Tibial artery (tissue), 4 donors: ENCODE results near the gene THG1L.

ENCODE experiments used
- DNase-seq, 2 donors: peaks; one replicate each; pipeline ENCODE4 v3.0.0-alpha.2; 2019
- H3K27ac ChIP-seq, 2 donors: fragments of 200-600 bp; sonication (generic) in 1 of 2; 1 replicate in 1 of 2; 2 replicates in 1 of 2; pipeline ENCODE4 v1.5.1; 2018 to 2019; ENCODE audit warnings: mild to moderate bottlenecking in 1 of 2
- H3K27me3 ChIP-seq, 2 donors: fragments of 200-600 bp; sonication (generic) in 1 of 2; one replicate each; pipeline versions ENCODE4 v1.5.1 to v1.6.0; 2016 to 2019
- H3K36me3 ChIP-seq, 3 donors: fragments of 200-600 bp; sonication (generic) in 2 of 3; one replicate each; pipeline ENCODE4 v1.5.1; 2016 to 2019; ENCODE audit warnings: mild to moderate bottlenecking in 2 of 3
- H3K4me1 ChIP-seq, 4 donors: fragments of 200-600 bp; sonication (generic) in 2 of 4; 1 replicate in 3 of 4; 2 replicates in 1 of 4; pipeline ENCODE4 v1.5.1; 2016 to 2019
- H3K4me3 ChIP-seq, 2 donors: fragments of 200-600 bp; sonication (generic) in 1 of 2; 1 replicate in 1 of 2; 2 replicates in 1 of 2; pipeline ENCODE4 v1.5.1; 2018 to 2019; ENCODE audit warnings: mild to moderate bottlenecking in 2 of 2
- H3K9me3 ChIP-seq, 3 donors: fragments of 200-600 bp; sonication (generic) in 1 of 3; one replicate each; pipeline ENCODE4 v1.5.1; 2016 to 2019
- intact Hi-C: fragments of 100-400 bp; cut with DNase I; formaldehyde crosslinking; loops from one replicate; pipeline ENCODE4 v1.15.0; 2023; ENCODE audit warnings: low total_unique reads
- TF ChIP-seq, protein P1 (sequence below), 2 experiments: fragments of 200-600 bp in 1 of 2; fragments of 450-650 bp in 1 of 2; IDR thresholded peaks; one replicate each; pipeline ENCODE4 v1.5.1; 2017 to 2019; ENCODE audit warnings: antibody characterized with exemption in 2 of 2, mild to moderate bottlenecking in 1 of 2, moderate library complexity in 1 of 2

Gene THG1L

GRCh38 chr5:157710431-157710830 lies 20.8 kb upstream of the THG1L start:
- no peaks in the 10 kb centered on the region for H3K9me3 ChIP-seq
- H3K27me3 ChIP-seq: no peaks in the 10 kb centered on the region
- no peak overlapping the region for H3K27ac ChIP-seq
- peaks cover 0 to 17% (median 4%) of the 10 kb centered on the region in 4 donors for H3K4me1 ChIP-seq
- no peaks in the 10 kb centered on the region for H3K36me3 ChIP-seq
- intact Hi-C loops: loop anchor here (5.0 kb wide), 1 partner anchor 758 kb away; no protein-coding TSS in a partner anchor
- no peak overlapping the region for H3K4me3 ChIP-seq
- DNase-seq: no peak
- TF ChIP-seq, protein P1, sequence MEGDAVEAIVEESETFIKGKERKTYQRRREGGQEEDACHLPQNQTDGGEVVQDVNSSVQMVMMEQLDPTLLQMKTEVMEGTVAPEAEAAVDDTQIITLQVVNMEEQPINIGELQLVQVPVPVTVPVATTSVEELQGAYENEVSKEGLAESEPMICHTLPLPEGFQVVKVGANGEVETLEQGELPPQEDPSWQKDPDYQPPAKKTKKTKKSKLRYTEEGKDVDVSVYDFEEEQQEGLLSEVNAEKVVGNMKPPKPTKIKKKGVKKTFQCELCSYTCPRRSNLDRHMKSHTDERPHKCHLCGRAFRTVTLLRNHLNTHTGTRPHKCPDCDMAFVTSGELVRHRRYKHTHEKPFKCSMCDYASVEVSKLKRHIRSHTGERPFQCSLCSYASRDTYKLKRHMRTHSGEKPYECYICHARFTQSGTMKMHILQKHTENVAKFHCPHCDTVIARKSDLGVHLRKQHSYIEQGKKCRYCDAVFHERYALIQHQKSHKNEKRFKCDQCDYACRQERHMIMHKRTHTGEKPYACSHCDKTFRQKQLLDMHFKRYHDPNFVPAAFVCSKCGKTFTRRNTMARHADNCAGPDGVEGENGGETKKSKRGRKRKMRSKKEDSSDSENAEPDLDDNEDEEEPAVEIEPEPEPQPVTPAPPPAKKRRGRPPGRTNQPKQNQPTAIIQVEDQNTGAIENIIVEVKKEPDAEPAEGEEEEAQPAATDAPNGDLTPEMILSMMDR (IDR thresholded peaks at IDR 0.05): no peak

GRCh38 chr5:157710882-157711281 lies 20.3 kb upstream of the THG1L start:
- H3K4me3 ChIP-seq: no peak overlapping the region
- no peak for DNase-seq
- intact Hi-C loops: loop anchor here (5.0 kb wide), 1 partner anchor 759 kb away; no protein-coding TSS in a partner anchor
- no peaks in the 10 kb centered on the region for H3K36me3 ChIP-seq
- TF ChIP-seq, protein P1 (IDR thresholded peaks at IDR 0.05): no peak
- H3K9me3 ChIP-seq: no peaks in the 10 kb centered on the region
- H3K27me3 ChIP-seq: no peaks in the 10 kb centered on the region
- H3K4me1 ChIP-seq: peaks cover 0 to 17% (median 4%) of the 10 kb centered on the region in 4 donors
- no peak overlapping the region for H3K27ac ChIP-seq

GRCh38 chr5:157713830-157714595 lies 17.2 kb upstream of the THG1L start:
- H3K4me1 ChIP-seq: peaks cover 0 to 21% (median 4%) of the 10 kb centered on the region in 4 donors
- H3K27me3 ChIP-seq: no peaks in the 10 kb centered on the region
- DNase-seq: no peak
- no peak overlapping the region for H3K27ac ChIP-seq
- H3K9me3 ChIP-seq: no peaks in the 10 kb centered on the region
- H3K36me3 ChIP-seq: no peaks in the 10 kb centered on the region
- TF ChIP-seq, protein P1 (IDR thresholded peaks at IDR 0.05): no peak
- intact Hi-C loops: loop anchor here (5.0 kb wide), 1 partner anchor 762 kb away; no protein-coding TSS in a partner anchor
- no peak overlapping the region for H3K4me3 ChIP-seq

- H3K27me3 ChIP-seq: no peaks in the 10 kb centered on the region
- peaks cover 0 to 21% (median 4%) of the 10 kb centered on the region in 4 donors for H3K4me1 ChIP-seq
- TF ChIP-seq, protein P1 (IDR thresholded peaks at IDR 0.05): no peak
- no peaks in the 10 kb centered on the region for H3K9me3 ChIP-seq
- no peaks in the 10 kb centered on the region for H3K36me3 ChIP-seq
- no peak overlapping the region for H3K27ac ChIP-seq
- H3K4me3 ChIP-seq: no peak overlapping the region
- DNase-seq: no peak
- intact Hi-C loops: loop anchor here (5.0 kb wide), 1 partner anchor 762 kb away; no protein-coding TSS in a partner anchor
Observed at GRCh38 chr5:157714596-157714864, 16.7 kb upstream of the THG1L start.

DNA sequence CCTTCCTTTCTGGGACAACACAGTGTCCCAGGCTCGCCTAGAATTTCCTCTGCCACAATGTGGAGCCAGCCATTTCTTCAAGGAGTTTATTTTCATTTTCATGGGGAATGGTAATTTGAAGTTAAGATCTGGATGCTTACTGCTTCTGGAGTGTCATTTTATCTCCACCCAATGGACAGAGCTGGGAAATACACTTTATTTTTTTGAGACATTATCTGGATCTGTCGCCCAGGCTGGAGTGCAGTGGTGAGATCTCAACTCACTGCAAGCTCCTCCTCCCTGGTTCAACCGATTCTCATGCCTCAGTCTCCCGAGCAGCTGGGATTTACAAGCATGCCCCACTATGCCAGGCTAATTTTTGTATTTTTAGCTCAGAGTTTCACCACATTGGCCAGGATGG lies 12.7 kb upstream of the THG1L start:
- no peaks in the 10 kb centered on the region for H3K27me3 ChIP-seq
- intact Hi-C loops: loop anchor here (1.0 to 5.0 kb wide), 4 partner anchors 241 to 386 kb away; no protein-coding TSS in a partner anchor
- peaks cover 0 to 4% (median 0%) of the 10 kb centered on the region in 4 donors for H3K4me1 ChIP-seq
- no peaks in the 10 kb centered on the region for H3K9me3 ChIP-seq
- DNase-seq: no peak
- H3K4me3 ChIP-seq: no peak overlapping the region
- TF ChIP-seq, protein P1 (IDR thresholded peaks at IDR 0.05): peak; percentile 62 to 76
- no peaks in the 10 kb centered on the region for H3K36me3 ChIP-seq
- no peak overlapping the region for H3K27ac ChIP-seq
